Urothelium cell line (cell line): Measurements from ENCODE around the gene SIN3B.
A peak's percentile ranks its signal among the peaks of the same experiment; 100 is the strongest.
"Not testable (repeated sequence)": the region's sequence is repeated elsewhere in the genome, so short reads cannot be mapped to it uniquely, and the experiment has no call there.

Experiments used
- DNase-seq: peaks from one replicate; pipeline ENCODE4 v3.0.0; 2011; ENCODE audit warnings: low spot score, mixed read lengths
- FAIRE-seq: peaks from 2 replicates; lab custom pipeline; 2011; peaks lifted over from hg19 to GRCh38; lab: Jason Lieb, UNC

SIN3B gene, protein sequence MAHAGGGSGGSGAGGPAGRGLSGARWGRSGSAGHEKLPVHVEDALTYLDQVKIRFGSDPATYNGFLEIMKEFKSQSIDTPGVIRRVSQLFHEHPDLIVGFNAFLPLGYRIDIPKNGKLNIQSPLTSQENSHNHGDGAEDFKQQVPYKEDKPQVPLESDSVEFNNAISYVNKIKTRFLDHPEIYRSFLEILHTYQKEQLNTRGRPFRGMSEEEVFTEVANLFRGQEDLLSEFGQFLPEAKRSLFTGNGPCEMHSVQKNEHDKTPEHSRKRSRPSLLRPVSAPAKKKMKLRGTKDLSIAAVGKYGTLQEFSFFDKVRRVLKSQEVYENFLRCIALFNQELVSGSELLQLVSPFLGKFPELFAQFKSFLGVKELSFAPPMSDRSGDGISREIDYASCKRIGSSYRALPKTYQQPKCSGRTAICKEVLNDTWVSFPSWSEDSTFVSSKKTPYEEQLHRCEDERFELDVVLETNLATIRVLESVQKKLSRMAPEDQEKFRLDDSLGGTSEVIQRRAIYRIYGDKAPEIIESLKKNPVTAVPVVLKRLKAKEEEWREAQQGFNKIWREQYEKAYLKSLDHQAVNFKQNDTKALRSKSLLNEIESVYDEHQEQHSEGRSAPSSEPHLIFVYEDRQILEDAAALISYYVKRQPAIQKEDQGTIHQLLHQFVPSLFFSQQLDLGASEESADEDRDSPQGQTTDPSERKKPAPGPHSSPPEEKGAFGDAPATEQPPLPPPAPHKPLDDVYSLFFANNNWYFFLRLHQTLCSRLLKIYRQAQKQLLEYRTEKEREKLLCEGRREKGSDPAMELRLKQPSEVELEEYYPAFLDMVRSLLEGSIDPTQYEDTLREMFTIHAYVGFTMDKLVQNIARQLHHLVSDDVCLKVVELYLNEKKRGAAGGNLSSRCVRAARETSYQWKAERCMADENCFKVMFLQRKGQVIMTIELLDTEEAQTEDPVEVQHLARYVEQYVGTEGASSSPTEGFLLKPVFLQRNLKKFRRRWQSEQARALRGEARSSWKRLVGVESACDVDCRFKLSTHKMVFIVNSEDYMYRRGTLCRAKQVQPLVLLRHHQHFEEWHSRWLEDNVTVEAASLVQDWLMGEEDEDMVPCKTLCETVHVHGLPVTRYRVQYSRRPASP

DNA sequence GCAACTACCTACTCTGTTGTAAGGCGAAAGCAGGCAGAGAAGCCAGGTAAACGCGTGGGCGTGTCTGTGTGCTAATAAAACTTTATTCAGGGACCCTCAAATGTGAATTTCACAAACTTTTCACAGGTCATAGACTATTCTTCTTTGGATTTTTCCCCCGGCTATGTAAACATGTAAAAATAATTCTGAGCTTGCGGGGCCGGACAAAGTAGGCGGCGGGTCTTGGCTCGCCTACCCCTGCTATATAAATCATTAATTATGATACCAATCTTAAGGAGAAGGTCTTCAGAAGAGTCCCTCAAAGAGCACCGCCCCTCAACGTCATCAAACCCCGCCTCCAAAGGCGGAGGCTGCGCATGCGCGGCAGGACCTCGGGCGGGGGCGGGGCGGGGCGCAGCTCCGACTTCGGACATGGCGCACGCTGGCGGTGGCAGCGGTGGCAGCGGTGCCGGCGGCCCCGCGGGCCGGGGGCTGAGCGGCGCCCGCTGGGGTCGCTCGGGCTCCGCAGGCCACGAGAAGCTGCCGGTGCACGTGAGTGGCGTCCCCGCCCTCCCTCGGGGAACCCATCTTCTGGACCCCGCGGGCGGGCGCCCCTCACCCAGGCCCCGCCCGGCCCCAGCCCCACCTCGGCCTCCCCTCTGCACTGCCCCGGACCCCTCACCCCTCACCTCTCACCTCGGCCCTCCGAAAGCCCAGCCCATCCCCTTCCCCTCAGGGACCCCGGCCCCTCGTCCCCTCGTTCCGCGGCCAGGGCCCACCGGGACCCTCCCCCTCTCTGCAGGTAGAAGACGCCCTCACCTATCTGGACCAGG is at the start of gene SIN3B:
TSS of gene SIN3B (plus strand) at position 389 of the 812 bp plus-strand sequence. CDS start at position 412, 23 bp downstream.
- peak; percentile 84 for DNase-seq
- no peak for FAIRE-seq

DNA sequence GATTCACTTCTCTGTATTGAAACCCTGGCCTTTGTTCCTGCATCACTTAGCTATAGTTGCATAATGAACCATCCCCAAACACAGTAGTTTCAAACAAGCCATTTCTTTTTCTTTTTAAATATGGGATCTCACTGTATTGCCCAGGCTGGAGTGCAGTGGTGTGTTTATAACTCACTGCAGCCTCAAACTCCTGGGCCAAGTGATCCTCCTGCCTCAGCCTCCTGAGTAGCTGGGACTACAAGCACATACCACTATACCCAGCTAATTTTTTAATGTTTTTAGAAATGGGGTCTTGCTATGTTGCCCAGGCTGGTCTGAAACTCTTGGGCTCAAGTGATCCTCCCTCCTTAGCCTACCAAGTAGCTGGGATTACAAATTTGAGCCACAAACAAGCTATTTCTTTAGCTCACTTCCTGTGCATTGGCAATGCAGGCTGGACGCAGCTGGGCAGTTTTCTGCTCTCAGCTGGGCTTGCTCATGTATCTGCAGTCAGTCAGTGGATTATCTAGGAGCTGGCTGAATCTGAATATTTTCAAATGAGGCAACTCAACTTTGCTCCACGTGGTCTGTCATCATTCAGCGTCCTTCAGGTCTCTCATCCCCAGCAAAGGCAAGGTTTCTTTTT is 49.5 kb upstream of the SIN3B start:
- FAIRE-seq (no peak), DNase-seq (no peak)

DNA sequence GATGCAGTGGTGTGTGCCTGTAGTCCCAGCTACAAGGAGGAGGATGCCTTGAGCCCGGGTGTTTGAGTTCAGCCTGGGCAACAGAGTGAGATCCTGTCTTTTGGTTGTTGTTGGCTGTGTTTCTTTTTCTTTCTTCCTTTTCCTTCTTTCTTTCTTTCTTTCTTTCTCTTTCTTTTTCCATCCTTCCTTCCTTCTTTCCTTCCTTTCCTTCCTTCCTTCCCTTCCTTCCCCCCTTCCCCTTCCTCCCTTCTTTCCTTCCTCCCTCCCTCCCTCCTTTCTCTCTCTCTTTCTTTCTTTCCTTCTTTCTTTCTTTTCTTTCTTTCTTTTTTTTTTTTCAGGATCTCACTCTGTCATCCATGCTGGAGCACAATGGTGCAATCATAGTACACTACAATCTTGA is 46.5 kb upstream of the SIN3B start:
- FAIRE-seq (no peak), DNase-seq (no peak)

DNA sequence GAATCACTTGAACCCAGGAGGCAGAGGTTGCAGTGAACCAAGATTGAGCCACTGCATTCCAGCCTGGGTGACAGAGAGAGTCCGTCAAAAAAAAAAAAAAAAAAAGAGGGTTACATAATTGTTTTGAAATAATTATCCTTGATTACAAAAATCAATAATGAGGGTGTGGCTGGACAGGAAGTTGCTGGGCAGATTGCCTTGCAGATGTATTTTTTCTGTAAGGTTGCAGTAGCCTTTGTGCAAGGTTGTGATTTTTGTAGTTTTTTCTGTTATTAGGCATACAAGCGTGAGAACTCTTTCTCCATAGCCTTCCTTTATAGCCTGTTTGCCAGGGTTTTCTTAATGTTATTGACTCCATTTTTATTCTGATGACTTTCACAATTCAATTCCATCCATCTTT is 40.7 kb upstream of the SIN3B start:
- FAIRE-seq (no peak), DNase-seq (no peak)

DNA sequence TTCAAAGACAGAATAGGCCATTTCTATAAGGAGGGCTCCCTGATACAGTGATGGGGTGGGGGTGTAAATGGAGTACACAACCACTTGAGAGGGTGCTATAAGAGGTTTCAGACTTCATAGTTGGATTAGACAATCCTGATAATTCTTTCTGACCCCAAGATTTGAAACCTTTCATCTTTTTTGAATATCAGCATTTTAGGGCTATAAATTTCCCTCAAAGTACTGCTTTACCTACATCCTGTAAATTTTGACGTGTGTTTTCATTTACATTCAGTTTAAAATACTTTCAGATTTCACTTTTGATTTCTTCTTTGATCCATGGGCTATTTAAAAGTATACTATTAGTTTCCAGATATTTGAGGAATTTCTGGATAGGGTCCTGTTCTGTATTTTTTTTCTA is 40.0 kb upstream of the SIN3B start:
- FAIRE-seq (no peak), DNase-seq (no peak)

DNA sequence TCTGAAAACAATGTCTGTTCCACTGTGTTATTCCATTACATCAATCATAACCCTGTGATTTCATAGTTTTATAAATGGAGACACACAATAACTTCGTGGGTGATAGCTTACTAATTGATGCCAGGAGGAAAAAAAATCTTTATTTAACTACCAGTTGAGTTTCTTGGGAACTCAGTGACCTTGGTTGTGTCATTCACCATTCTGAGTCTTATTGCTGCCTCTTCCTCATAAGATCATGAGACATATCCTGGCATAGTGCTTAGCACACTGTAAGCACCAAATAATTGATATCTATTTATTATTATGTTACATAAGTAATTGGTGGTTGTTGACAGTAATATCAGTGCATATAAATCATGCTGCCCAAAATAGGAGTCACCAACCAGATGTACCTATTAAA is 39.1 kb upstream of the SIN3B start:
- DNase-seq (no peak), FAIRE-seq (no peak)

DNA sequence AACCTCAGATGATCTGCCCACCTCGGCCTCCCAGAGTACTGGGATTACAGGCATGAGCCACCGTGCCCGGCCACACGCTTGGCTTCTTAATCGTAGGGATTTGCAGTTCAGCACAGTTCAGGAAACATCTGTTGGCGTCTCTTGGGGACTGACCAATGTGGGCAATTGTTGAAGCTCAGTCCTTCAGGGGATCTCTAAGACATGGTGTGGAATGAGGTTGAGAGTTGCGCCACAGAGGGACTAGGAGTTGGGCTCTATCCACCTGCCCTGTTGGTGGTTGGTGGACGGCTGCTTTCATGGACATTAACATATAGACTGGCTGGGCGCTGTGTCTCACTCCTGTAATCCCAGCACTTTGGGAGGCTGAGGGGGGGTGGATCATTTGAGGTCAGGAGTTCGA is 37.3 kb upstream of the SIN3B start:
- no peak for DNase-seq
- FAIRE-seq: no peak

DNA sequence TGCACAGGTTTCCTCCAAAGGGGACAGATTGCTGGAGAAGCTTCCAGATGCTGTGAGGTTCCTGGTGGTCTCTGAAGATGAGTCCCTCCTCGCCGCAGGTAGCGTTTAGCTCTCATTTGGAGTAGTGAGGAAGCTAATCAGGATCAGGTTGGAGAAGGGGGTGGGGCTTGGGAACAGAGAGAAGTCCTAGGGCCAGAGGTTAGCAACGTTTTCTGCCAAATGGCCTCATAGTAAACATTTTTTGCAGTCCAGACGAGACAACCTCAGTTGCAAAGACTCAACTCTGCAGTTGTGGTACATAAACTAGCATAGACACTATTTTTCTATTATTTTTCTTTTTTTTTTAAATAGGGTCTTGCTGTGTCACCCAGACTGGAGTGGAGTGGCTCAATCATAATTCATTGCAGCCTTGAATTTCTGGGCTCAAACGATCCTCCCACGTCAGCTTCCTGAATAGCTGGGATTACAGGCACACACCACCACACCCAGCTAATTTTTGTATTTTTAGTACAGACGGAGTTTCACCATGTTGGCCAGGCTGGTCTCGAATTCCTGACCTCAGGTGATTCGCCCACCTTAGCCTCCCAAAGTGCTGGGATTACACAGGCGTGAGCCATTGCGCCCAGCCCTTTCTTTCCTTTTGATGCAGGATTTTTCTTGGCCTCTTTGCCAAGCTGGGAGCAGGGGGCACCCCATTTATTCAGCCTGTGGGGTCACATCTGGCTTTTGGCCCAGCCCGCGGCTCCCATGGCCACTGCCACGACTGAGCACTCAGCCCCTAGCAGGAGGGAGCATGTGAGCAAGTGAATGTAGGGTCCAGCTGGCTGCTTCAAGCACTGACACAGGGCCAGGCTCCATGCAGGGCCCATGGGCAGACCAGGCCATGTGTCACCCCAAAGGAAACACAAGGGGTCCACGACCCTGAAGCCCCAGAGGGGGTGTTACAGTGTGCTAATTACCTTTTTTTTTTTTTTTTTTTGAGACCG is 34.4 kb upstream of the SIN3B start:
- FAIRE-seq (no peak), DNase-seq (no peak)

DNA sequence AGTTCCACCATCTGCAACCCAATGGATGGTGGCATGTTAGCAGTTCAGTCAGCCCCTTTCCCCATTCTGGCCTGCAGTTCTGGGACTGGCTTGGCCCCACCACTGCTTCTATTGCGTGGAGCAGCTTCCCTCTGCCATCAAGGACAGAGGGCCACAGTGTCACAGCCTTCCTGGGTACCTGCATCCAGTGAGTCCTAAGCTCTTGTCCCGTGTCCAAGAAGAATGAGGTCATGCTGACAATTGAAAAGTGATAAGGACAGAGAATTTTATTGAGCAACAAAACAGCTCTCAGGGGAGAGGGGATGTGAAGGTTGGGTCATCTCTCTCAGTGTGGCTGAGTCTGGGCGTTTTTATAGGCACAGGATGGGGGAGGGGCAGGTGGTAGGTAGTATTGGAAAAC is 33.5 kb upstream of the SIN3B start:
- FAIRE-seq (no peak), DNase-seq (no peak)

DNA sequence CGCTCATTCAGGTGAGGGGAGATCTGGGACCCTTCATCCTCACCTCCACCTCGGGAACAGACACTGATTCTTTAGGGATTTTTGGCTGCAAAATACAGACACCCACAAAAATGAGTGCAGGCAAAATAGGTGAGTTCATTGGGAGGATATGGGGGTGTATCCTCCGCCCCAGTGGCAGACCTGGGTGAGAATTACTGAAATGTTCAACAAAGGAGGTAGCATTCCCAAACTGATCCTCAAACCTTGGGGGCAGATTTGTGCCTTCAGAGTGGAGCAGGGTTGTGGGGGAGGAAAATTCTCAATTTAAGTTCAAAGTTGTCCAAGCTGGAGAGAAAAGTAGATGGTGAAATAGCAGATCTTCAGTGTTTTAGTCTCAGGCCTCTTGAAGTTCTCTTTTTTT is 31.3 kb upstream of the SIN3B start:
- FAIRE-seq: no peak
- no peak for DNase-seq

DNA sequence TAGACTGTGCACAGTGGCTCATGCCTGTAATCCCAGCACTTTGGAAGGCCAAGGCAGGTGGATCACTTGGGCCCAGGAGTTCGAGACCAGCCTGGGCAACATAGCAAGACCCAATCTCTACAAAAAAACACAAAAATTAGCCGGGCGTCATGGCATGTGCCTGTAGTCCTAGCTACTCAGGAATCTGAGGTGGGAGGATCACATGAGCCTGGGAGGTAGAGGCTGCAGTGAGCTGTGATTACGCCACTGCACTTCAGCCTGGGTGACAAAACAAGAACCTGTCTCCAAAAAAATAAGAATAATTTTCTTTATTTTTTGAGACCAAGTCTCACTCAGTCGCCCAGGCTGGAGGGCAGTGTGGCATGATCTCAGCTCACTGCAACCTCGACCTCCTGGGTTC is 30.9 kb upstream of the SIN3B start:
- not testable (repeated sequence) for FAIRE-seq, DNase-seq

DNA sequence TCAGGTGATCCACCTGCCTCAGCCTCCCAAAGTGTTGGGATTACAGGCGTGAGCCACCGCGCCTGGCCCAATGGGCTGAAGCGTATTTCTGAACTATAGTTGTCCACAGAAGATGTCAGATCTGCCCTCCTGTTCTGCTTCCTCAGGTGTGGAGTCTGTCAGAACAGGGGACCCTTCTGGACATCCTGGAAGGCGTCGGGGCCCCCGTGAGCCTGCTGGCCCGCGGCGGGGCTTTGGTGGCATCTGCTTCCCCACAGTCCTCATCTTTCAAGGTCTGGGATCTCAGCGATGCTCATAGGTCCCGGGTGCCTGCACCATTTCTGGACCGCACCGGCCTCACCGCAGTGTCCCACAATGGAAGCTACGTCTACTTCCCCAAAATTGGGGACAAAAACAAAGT is 29.5 kb upstream of the SIN3B start:
- no peak for DNase-seq
- FAIRE-seq: no peak

DNA sequence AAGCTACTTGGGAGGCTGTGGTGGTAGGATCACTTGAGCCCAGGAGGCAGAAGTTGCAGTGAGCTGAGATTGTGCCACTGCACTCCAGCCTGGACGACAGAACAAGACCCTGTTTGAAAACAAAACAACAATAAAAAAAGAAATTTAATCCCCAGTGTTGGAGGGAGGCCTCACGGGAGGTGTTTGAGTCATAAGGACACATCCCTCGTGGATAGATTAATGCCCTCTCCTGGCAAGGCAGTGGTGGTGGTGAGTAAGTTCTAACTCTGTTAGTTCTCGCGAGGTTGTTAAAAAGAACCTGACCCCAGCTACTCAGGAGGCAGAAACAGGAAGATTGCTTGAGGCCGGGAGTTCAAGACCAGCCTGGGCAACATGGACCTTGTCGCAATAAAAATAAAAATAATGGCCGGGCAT is 27.6 kb upstream of the SIN3B start:
- FAIRE-seq: no peak

DNA sequence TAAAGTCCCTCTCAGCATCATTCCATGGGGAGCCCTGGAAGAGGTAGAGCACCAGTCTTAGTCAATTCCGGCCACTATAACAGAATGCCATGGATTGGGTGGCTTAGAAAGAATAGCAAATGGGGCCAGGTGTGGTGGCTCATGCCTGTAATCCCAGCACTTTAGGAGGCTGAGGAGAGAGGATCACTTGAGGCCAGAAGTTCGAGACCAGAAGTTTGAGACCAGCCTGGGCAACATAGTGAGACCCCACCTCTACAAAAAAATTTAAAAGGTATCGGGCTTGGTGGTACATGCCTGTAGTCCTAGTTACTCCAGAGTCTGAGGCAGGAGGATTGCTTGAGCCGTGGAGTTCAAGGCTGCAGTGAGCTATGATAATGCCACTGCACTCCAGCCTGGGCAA is 25.0 kb upstream of the SIN3B start:
- no peak for FAIRE-seq

More for the DNA sequence above, 27.6 kb upstream of the SIN3B start:
- no peak for DNase-seq

DNA sequence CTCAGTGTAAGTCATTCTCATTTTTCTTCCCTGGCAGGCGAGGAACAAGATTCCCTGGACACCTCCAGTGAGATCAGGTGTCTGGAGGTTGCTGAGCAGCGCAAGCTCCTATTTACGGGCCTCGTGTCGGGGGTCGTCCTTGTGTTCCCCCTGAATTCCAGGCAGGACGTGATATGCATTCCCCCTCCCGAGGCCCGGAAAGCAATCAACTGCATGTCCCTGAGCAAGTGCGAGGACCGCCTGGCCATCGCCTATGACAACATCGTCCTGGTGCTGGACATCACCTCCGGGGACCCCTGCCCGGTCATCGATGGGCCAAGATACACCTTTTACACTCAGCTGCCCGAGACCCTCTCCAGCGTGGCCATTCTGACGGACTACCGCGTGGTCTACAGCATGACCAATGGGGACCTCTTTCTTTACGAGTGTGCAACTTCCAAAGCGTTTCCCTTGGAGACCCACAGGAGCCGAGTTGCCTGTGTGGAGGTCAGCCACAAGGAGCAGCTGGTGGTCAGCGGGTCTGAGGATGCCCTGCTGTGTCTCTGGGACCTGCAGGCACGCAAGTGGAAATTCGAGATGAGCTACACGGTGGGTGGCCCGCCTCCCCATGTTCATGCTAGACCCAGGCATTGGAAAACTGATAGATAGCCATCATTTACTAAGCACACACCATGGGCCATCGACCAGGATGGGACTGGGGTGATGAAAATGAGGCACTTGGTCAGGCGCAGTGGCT is 21.5 kb upstream of the SIN3B start:
- no peak for FAIRE-seq
- DNase-seq: no peak

More for the DNA sequence above, 25.0 kb upstream of the SIN3B start:
- no peak for DNase-seq

DNA sequence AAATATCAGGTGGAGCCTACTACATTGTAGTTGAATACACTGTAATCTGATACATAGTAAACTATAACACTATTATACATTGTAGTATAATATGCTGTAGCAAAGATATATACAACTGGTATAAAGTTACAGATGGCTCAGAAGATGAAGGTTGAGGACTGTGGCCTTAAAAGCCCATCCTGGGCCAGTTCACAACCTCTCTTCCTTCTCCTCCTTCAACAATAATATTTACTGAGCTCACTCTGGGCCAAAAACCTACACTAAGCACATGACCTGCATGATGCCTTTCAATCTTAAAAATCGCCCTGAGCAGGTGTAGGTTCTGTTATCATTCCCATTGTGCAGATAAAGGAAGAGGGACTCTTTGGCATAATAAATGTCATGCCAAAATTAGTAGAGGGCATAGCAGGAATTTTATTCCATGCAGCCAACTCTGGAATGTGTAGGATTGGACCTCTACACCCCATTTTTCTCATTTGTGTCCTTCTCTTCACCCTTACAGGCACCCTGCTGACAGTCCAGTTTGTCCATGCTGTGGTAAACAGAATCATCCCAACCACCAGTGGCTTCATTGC is 14.6 kb upstream of the SIN3B start:
- FAIRE-seq (no peak), DNase-seq (no peak)

DNA sequence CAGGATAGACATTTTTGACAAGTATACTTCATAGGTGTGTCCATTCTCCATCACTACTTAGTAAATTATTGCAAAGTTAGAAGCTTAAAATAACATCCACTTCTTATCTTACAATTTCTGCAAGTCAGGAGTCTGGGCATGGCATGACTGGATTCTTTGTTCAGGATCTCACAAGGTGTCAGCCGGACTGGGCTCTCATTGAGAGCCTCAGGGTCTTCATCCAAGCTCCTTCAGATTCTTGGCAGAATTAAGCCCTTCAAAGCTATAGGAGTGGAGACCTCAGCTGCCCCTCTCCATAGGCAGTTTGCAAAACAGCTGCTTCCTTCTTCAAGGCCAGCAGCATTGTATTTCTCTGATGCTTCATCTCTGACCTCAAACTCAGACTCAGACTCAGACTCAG is 9.1 kb upstream of the SIN3B start:
- no peak for FAIRE-seq
- no peak for DNase-seq

DNA sequence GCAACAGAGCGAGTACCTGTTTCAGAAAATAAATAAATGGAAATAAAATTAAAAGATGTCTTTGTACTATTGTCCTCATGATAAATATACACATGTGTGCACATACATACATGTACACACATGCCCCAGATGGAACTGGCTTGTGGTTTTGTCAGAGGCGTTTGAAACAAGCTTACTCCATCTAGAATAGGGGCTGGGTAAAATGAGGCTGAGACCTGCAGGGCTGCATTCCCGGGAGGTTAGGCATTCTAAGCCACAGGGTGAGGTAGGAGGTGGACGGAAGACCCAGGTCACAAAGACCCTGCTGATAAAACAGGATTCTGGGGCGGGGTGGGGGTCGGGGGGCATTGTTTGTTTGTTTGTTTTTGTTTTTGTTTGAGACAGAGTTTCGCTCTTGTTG is 8.1 kb upstream of the SIN3B start:
- FAIRE-seq: no peak
- no peak for DNase-seq
